ENCODE data around the gene BCL2L11. TPM values are rescaled to one million over a fixed set of nuclear protein-coding genes. Genes with fewer than 3 reads are reported as not detected.

Gene BCL2L11
- total and polyA plus RNA-seq, 2 donors (not counting 3 experiments of a cell fraction or from before 2014, with no cell fraction given), result 12.9 to 26.6 TPM

DNA sequence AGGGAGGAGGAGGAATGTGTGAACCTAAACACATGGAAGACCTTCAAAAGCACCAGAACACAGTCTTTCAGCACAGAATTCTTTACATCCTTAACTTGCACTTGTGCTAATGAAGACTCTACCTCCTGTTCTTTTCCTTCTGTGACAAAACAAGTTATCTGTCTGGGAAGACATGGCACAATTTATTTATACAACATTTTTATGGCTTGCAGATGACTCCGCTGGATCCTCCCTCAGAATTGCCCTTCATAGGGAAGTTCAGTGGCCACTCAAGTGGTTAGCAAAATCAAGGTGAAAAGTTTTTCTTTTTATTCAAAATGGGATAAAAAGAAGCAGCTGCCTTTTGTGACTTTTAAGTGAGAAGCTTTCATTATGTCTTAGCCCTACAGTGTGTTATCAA lies 21.4 kb downstream of the BCL2L11 start:
- TF ChIP-seq, protein P1, sequence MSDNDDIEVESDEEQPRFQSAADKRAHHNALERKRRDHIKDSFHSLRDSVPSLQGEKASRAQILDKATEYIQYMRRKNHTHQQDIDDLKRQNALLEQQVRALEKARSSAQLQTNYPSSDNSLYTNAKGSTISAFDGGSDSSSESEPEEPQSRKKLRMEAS (IDR thresholded peaks at IDR 0.05; ENCODE audit: insufficient read depth, insufficient read length), result no peak
- TF ChIP-seq, protein P2, sequence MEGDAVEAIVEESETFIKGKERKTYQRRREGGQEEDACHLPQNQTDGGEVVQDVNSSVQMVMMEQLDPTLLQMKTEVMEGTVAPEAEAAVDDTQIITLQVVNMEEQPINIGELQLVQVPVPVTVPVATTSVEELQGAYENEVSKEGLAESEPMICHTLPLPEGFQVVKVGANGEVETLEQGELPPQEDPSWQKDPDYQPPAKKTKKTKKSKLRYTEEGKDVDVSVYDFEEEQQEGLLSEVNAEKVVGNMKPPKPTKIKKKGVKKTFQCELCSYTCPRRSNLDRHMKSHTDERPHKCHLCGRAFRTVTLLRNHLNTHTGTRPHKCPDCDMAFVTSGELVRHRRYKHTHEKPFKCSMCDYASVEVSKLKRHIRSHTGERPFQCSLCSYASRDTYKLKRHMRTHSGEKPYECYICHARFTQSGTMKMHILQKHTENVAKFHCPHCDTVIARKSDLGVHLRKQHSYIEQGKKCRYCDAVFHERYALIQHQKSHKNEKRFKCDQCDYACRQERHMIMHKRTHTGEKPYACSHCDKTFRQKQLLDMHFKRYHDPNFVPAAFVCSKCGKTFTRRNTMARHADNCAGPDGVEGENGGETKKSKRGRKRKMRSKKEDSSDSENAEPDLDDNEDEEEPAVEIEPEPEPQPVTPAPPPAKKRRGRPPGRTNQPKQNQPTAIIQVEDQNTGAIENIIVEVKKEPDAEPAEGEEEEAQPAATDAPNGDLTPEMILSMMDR (IDR thresholded peaks at IDR 0.05; ENCODE audit: extremely low read depth in 1 of 2, insufficient read depth in 1 of 2, low read depth in 1 of 2, low read length in 2 of 2), result no peak
- TF ChIP-seq POLR2A (IDR thresholded peaks at IDR 0.05; ENCODE audit: low read depth, low read length) (no peak), EZH2 (IDR thresholded peaks at IDR 0.05; ENCODE audit: borderline replicate concordance, low read depth, low read length, severe bottlenecking) (no peak), MYC (IDR thresholded peaks at IDR 0.05; ENCODE audit: low read depth, low read length) (no peak), GATA2 (IDR thresholded peaks at IDR 0.05; ENCODE audit: insufficient read depth, insufficient read length, low read depth, low read length) (no peak), FOS (IDR thresholded peaks at IDR 0.05; ENCODE audit: borderline replicate concordance, insufficient read depth, low read length) (no peak), JUN (IDR thresholded peaks at IDR 0.05; ENCODE audit: borderline replicate concordance, insufficient read depth, insufficient read length, low read depth) (no peak), POLR2AphosphoS5 (IDR thresholded peaks at IDR 0.05; ENCODE audit: insufficient read depth, low read depth, low read length) (no peak)
- no TSS peak for BruUV-seq (replicated peaks)
- peaks cover 0 to 5% of the 10 kb centered on the region in 2 experiments for H3K27me3 ChIP-seq (ENCODE audit: control insufficient read depth in 2 of 2, insufficient read depth in 2 of 2, low read length in 2 of 2)

More for the DNA sequence above, 21.4 kb downstream of the BCL2L11 start:
- Histone ChIP-seq H2AFZ (ENCODE audit: low read depth, low read length) (no peak overlapping the region), H4K20me1 (replicated peaks; ENCODE audit: control insufficient read depth, extremely low read depth, insufficient read depth, low read length) (no peaks in the 10 kb centered on the region), H3K4me2 (ENCODE audit: insufficient read depth, low read length) (no peak overlapping the region), H3K9me1 (replicated peaks; ENCODE audit: control insufficient read depth, extremely low read depth, insufficient read depth, low read length) (no peaks in the 10 kb centered on the region), H3K79me2 (ENCODE audit: control insufficient read depth, insufficient read depth, low read length) (no peaks in the 10 kb centered on the region), H3K4me3 (replicated peaks in 1 of 3; ENCODE audit: insufficient read depth in 1 of 3, low read depth in 1 of 3, low read length in 3 of 3) (no peak overlapping the region), H3K4me1 (ENCODE audit: control insufficient read depth, extremely low read depth, insufficient read depth, low read length) (no peaks in the 10 kb centered on the region), H3K27ac (ENCODE audit: insufficient read depth, low read depth, low read length) (no peak overlapping the region), H3K9ac (replicated peaks; ENCODE audit: extremely low read depth, insufficient read depth, low read length) (no peak overlapping the region), H3K36me3 (ENCODE audit: control insufficient read depth in 2 of 2, extremely low read depth in 1 of 2, insufficient read depth in 2 of 2, low read length in 2 of 2) (peaks cover 0 to 22% of the 10 kb centered on the region in 2 experiments), H3K9me3 (replicated peaks; ENCODE audit: control insufficient read depth, insufficient read depth, low read length) (no peaks in the 10 kb centered on the region)
- intact Hi-C loops (cut with micrococcal nuclease), result no loop called here
- no peak for FAIRE-seq
- dilution Hi-C loops (cut with MboI; ENCODE audit: extremely low pct_ligation_motif_present, low sequenced_read_pairs), result no loop called here
- ChIA-PET POLR2A (interaction anchor here (0.6 kb wide), 1 partner anchor 109 kb away, joined by 3 read pairs; no protein-coding TSS in a partner anchor), CTCF (no interaction called here)
- no peak for DNase-seq (ENCODE audit: low read depth, low spot score)
